GM19328 (cell line): Measurements from ENCODE around the gene BICD1.
"Not testable (repeated sequence)": the region's sequence is repeated elsewhere in the genome, so short reads cannot be mapped to it uniquely, and the experiment has no call there.

Experiments used
- ATAC-seq: cut with Tn5 transposase; IDR thresholded peaks from one replicate; pipeline ENCODE4 v1.9.1; 2021; ENCODE audit warnings: mild to moderate bottlenecking, moderate library complexity; ENCODE audit not compliant: unreplicated experiment

BICD1 gene

GRCh38 chr12:32272465-32272864 is 165.8 kb downstream of the BICD1 start:
- no peak for ATAC-seq

DNA sequence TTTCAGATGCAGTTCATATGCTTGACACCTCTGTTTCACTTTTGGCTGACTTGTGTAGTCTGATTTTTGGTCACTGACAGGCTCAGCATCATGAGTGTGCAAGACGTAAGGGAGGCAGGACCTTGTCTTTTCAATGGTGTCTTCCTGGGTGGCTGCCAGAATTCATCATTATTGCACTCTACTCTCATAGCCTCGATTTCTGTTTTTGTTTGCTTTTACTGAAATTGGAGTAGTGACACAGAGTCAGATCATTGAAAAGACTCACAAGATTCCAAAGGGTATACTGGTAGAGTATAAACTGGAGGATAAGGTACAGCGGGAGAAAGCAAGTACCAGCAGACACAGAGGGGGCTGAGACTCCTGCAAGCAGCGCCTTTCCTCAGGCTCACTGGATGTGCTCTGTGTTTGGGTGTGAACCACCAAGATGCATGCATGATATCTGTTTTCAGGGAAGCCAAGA is 166.4 kb downstream of the BICD1 start:
- ATAC-seq = peak; percentile 43

GRCh38 chr12:32273712-32274111 is 167.1 kb downstream of the BICD1 start:
- peak; percentile 91 for ATAC-seq

DNA sequence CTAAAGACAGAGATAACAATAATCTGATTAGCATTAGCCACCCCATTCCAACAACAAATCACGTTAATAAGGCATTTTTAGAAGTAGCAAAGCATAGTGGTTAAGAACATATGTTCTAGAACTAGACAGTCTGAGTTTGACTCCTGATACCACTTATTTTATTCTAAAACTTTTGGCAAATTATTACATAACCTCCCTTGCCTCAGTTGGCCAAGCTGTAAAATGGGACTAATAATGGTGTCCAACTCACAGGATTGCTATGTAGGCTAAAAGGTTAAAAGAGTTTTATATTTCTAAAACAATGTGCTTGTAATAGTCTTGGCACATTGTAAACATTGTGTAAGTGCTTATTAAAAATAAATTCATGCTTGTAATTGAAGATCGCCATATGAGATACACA is 168.0 kb downstream of the BICD1 start:
- no peak for ATAC-seq

- ATAC-seq = not testable (repeated sequence)
These were observed 168.9 kb downstream of the BICD1 start for GRCh38 chr12:32275520-32275919.

- ATAC-seq = no peak
These were observed 171.1 kb downstream of the BICD1 start for GRCh38 chr12:32277774-32278173.

DNA sequence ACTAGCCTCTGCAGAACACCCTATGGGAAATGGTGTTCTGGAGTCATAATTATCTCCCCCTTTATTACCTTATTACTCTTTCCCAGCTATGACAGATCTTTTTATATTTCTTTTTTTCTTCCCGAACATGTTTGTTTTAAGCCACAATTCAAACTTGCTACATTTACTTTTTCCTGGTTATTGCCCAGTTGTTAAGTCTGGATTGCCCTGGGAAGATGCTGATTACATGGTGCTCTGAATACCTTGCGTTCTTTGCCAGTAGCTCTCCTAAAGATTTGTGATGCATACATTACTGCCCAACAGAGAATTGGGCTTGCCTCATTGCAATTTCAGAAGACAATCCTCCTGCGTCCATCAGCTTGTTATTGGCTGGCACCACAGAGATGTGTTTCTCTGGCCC is 174.5 kb downstream of the BICD1 start:
- ATAC-seq = no peak

- no peak for ATAC-seq
These were observed 177.9 kb downstream of the BICD1 start for GRCh38 chr12:32284561-32284960.

DNA sequence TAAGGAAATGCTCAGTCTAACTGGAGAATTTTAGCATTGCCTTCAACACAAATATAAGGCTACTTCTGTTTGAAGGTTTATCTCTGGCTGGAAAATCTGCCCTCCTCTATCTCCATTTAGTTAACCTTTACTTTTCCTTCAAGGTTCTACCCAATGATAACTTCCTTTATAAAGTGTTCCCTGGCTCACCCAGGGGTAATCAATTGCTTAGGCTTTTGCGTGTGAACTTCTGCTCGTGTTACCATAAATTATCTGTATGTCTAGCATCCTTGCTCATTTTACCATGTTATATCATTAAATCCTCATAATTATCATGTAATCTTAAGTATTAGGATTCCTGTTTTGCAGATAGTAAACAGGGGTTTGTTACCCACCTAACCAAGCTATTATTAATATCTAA is 178.4 kb downstream of the BICD1 start:
- ATAC-seq = no peak

- ATAC-seq = no peak
These were observed 178.8 kb downstream of the BICD1 start for GRCh38 chr12:32285489-32285888.

DNA sequence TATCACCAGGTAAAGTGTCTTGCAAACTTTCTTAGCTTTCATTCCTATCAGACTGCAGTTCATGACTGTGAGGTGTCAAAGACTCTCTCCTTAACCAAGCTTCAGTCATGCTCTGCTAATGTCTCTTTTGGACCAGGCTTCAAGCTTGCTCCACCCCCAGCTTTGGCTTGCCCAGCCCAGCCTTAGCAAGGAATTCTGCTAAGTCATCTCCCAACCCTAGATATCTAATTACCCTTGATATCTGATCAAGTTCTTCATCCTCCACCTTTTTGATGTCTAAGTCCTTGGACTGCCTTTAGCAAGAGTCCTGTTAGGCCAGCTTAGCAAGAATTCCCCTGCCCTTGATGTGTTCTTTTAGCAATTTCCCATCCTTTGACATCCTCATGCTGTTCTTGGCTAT is 183.8 kb downstream of the BICD1 start:
- no peak for ATAC-seq

GRCh38 chr12:32292151-32292550 is 185.5 kb downstream of the BICD1 start:
- no peak for ATAC-seq

- ATAC-seq = no peak
These were observed 187.3 kb downstream of the BICD1 start for GRCh38 chr12:32293808-32294419.

DNA sequence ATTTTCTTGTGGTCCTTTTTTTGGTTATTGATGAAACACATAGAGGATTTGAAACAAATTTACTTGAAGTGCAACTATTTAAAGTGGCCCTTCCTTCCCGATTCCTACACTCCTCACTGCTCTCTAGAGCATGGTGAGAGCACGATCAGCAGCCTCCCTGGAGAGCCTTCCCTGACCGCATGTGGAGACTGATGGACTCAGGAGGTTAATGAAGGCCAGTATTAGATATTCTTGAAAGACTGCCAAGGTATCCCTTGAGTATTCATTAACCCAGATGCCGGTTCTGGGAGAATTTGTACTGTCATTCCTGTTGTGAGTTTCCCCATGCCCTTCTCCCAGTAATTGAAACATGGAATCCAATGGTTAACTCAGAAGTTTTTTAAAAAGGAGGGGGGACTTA is 189.9 kb downstream of the BICD1 start:
- no peak for ATAC-seq

- no peak for ATAC-seq
These were observed 192.3 kb downstream of the BICD1 start for GRCh38 chr12:32298917-32299316.

GRCh38 chr12:32301216-32301615 is 194.6 kb downstream of the BICD1 start:
- ATAC-seq = no peak

GRCh38 chr12:32302218-32303173 is 195.8 kb downstream of the BICD1 start:
- peak; percentile 64 for ATAC-seq

- no peak for ATAC-seq
These were observed 196.5 kb downstream of the BICD1 start for GRCh38 chr12:32303174-32303549.

DNA sequence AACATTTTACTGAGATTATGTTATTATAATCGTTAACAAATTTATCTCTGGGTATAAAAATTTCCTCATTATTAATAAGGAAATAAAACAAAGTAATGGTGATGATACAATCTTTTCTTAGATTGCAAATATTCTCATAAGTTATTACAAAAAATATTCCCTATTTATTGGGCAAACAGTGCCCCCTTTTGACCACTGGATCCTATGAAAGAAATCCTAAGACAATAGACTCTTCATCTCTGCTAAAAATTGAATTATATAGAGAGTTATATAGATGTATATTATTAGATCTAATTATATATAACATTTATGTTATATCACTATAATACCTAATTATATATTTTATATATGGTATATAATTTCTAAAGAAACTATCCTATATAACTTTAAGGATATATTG is 198.5 kb downstream of the BICD1 start:
- no peak for ATAC-seq

GRCh38 chr12:32307326-32307725 is 200.7 kb downstream of the BICD1 start:
- no peak for ATAC-seq

GRCh38 chr12:32309811-32310736 is 203.4 kb downstream of the BICD1 start:
- no peak for ATAC-seq
